Lower leg skin (tissue), 4 donors: ENCODE data around the gene CAMTA1. TPM values are rescaled to one million over a fixed set of nuclear protein-coding genes. Genes with fewer than 3 reads are reported as not detected.
A peak's percentile ranks its signal among the peaks of the same experiment; 100 is the strongest.

Experiments used
- DNase-seq, 2 donors: peaks; one replicate each; pipeline ENCODE4 v3.0.0-alpha.2; 2019; ENCODE audit warnings: low spot score in 2 of 2
- H3K4me3 ChIP-seq: fragments of 200-600 bp; sonication (generic); 2 replicates; pipeline ENCODE4 v1.5.1; 2017; ENCODE audit warnings: mild to moderate bottlenecking, low read depth; ENCODE audit not compliant: poor library complexity, severe bottlenecking
- CTCF ChIP-seq, 3 donors: fragments of 450-650 bp; IDR thresholded peaks; one replicate each; pipeline ENCODE4 v1.5.1; 2016; ENCODE audit warnings: antibody characterized with exemption in 3 of 3, mild to moderate bottlenecking in 3 of 3, moderate library complexity in 2 of 3
- POLR2A ChIP-seq, 2 donors: fragments of 450-650 bp; IDR thresholded peaks; one replicate each; pipeline ENCODE4 v1.6.1; 2016 to 2017; ENCODE audit warnings: antibody characterized with exemption in 2 of 2, mild to moderate bottlenecking in 1 of 2, moderate library complexity in 1 of 2
- WGBS, 2 donors: methylation state at CpG; one replicate each; pipeline ENCODE4 v1.1.5; 2018; 5-methylcytosine and 5-hydroxymethylcytosine counted together
- intact Hi-C: fragments of 100-400 bp; cut with DNase I; formaldehyde crosslinking; loops from one replicate; pipeline ENCODE4 v1.15.0; 2023; ENCODE audit warnings: low total_unique reads
- total RNA-seq, 4 donors: library from RNA; depleted of rRNA; stranded (reverse); fragments of >200 nt; gene quantifications; one replicate each; pipeline ENCODE4 v1.1.0, GENCODE V29; 2016

The CAMTA1 gene
- total RNA-seq, 4 donors from 2014 or later, result 24.4 to 52.3 (median 32.9) TPM

- no peak overlapping the region for H3K4me3 ChIP-seq
- 87 to 96% methylated on average over 5 of the region's 5 CpGs for WGBS, 2 donors
- peak in 1 of 2 donors; percentile 59 for DNase-seq
- TF ChIP-seq POLR2A (IDR thresholded peaks at IDR 0.05) (no peak), CTCF (IDR thresholded peaks at IDR 0.05) (no peak)
- intact Hi-C loops, result no loop called here
These were observed 127.8 kb downstream of the CAMTA1 start for GRCh38 chr1:6913086-6913485.

- H3K4me3 ChIP-seq, result no peak overlapping the region
- intact Hi-C loops, result no loop called here
- DNase-seq, result peak in 1 of 2 donors; percentile 36
- WGBS, 2 donors, result 76 to 77% methylated on average over 9 of the region's 9 CpGs
- no peak for TF ChIP-seq POLR2A (IDR thresholded peaks at IDR 0.05)
- TF ChIP-seq CTCF (IDR thresholded peaks at IDR 0.05), result no peak
These were observed 129.5 kb downstream of the CAMTA1 start for GRCh38 chr1:6914706-6915105.

GRCh38 chr1:6915999-6916565 is 130.8 kb downstream of the CAMTA1 start:
- peak in 1 of 2 donors; percentile 57 for DNase-seq
- TF ChIP-seq CTCF (IDR thresholded peaks at IDR 0.05) (no peak), POLR2A (IDR thresholded peaks at IDR 0.05) (no peak)
- no peak overlapping the region for H3K4me3 ChIP-seq
- 89 to 90% methylated on average over 16 to 17 of the region's 17 CpGs for WGBS, 2 donors
- intact Hi-C loops, result no loop called here

- TF ChIP-seq CTCF (IDR thresholded peaks at IDR 0.05) (no peak), POLR2A (IDR thresholded peaks at IDR 0.05) (no peak)
- no peak overlapping the region for H3K4me3 ChIP-seq
- 57 to 66% methylated on average over 4 of the region's 4 CpGs for WGBS, 2 donors
- intact Hi-C loops, result no loop called here
- DNase-seq, result no peak
These were observed 131.8 kb downstream of the CAMTA1 start for GRCh38 chr1:6917067-6917466.

GRCh38 chr1:6918186-6918924 is 133.1 kb downstream of the CAMTA1 start:
- DNase-seq, result no peak
- WGBS, 2 donors, result 32 to 56% methylated on average over 12 to 13 of the region's 13 CpGs
- TF ChIP-seq POLR2A (IDR thresholded peaks at IDR 0.05), result no peak
- TF ChIP-seq CTCF (IDR thresholded peaks at IDR 0.05), result no peak
- intact Hi-C loops, result no loop called here
- H3K4me3 ChIP-seq, result no peak overlapping the region
